Subcutaneous abdominal adipose tissue (tissue), 5 donors: ENCODE measurements around the gene NAA38.

Experiments
- H3K27ac ChIP-seq: one replicate; pipeline ENCODE4 v1.7.0; 2013; ENCODE audit warnings: low read depth, mild to moderate bottlenecking, inconsistent platforms, low read length, moderate library complexity
- H3K27me3 ChIP-seq, 5 donors: one replicate each; pipeline ENCODE4 v1.7.0; 2013; ENCODE audit warnings: low read length in 5 of 5, inconsistent platforms in 1 of 5; ENCODE audit not compliant: control insufficient read depth in 5 of 5, insufficient read depth in 4 of 5
- H3K36me3 ChIP-seq, 5 donors: one replicate each; pipeline ENCODE4 v1.7.0; 2013; ENCODE audit warnings: low read length in 5 of 5; ENCODE audit not compliant: control insufficient read depth in 5 of 5, insufficient read depth in 5 of 5
- H3K4me1 ChIP-seq, 5 donors: one replicate each; pipeline ENCODE4 v1.7.0; 2013; ENCODE audit warnings: low read length in 5 of 5, mild to moderate bottlenecking in 3 of 5, moderate library complexity in 1 of 5; ENCODE audit not compliant: control insufficient read depth in 5 of 5, insufficient read depth in 5 of 5
- H3K4me3 ChIP-seq, 5 donors: one replicate each; pipeline ENCODE4 v1.7.0; 2013; ENCODE audit warnings: low read length in 5 of 5, low read depth in 1 of 5
- H3K9ac ChIP-seq, 5 donors: one replicate each; pipeline ENCODE4 v1.7.0; 2013; ENCODE audit warnings: low read length in 5 of 5, mild to moderate bottlenecking in 4 of 5, moderate library complexity in 3 of 5
- H3K9me3 ChIP-seq, 5 donors: one replicate each; pipeline ENCODE4 v1.7.0; 2013; ENCODE audit warnings: low read length in 5 of 5; ENCODE audit not compliant: control insufficient read depth in 5 of 5
- donor health status: healthy.
- donor health status: healthy.
- donor health status: healthy.
- donor health status: healthy.
- donor health status: healthy.

NAA38 gene

GRCh38 chr17:7825206-7825990 is 32.0 kb downstream of the NAA38 start:
- H3K4me3 ChIP-seq, result no peak overlapping the region
- H3K9ac ChIP-seq, result peak overlapping the region in 1 of 5 donors; percentile 17
- H3K36me3 ChIP-seq, result no peaks in the 10 kb centered on the region
- peaks cover 0 to 6% (median 0%) of the 10 kb centered on the region in 5 donors for H3K4me1 ChIP-seq
- H3K27me3 ChIP-seq, result peaks cover 0 to 3% (median 1%) of the 10 kb centered on the region in 5 donors
- no peak overlapping the region for H3K27ac ChIP-seq
- no peaks in the 10 kb centered on the region for H3K9me3 ChIP-seq

- peaks cover 0 to 3% (median 0%) of the 10 kb centered on the region in 5 donors for H3K27me3 ChIP-seq
- no peaks in the 10 kb centered on the region for H3K9me3 ChIP-seq
- no peak overlapping the region for H3K4me3 ChIP-seq
- H3K9ac ChIP-seq, result no peak overlapping the region
- H3K27ac ChIP-seq, result no peak overlapping the region
- H3K4me1 ChIP-seq, result peaks cover 0 to 6% (median 0%) of the 10 kb centered on the region in 5 donors
- no peaks in the 10 kb centered on the region for H3K36me3 ChIP-seq
These were observed 33.1 kb downstream of the NAA38 start for GRCh38 chr17:7824021-7824924.

- no peak overlapping the region for H3K27ac ChIP-seq
- no peaks in the 10 kb centered on the region for H3K9me3 ChIP-seq
- no peak overlapping the region for H3K4me3 ChIP-seq
- peaks cover 0 to 3% (median 3%) of the 10 kb centered on the region in 5 donors for H3K27me3 ChIP-seq
- H3K4me1 ChIP-seq, result peaks cover 0 to 6% (median 0%) of the 10 kb centered on the region in 5 donors
- H3K36me3 ChIP-seq, result no peaks in the 10 kb centered on the region
- no peak overlapping the region for H3K9ac ChIP-seq
These were observed 33.8 kb downstream of the NAA38 start for GRCh38 chr17:7823581-7824001.

- H3K4me1 ChIP-seq, result peaks cover 0 to 6% (median 0%) of the 10 kb centered on the region in 5 donors
- no peak overlapping the region for H3K27ac ChIP-seq
- no peaks in the 10 kb centered on the region for H3K36me3 ChIP-seq
- H3K9me3 ChIP-seq, result no peaks in the 10 kb centered on the region
- peaks cover 0 to 11% (median 3%) of the 10 kb centered on the region in 5 donors for H3K27me3 ChIP-seq
- H3K4me3 ChIP-seq, result no peak overlapping the region
- H3K9ac ChIP-seq, result no peak overlapping the region
These were observed 35.2 kb downstream of the NAA38 start for GRCh38 chr17:7822126-7822525.

- H3K36me3 ChIP-seq, result no peaks in the 10 kb centered on the region
- no peak overlapping the region for H3K27ac ChIP-seq
- H3K9me3 ChIP-seq, result no peaks in the 10 kb centered on the region
- H3K4me3 ChIP-seq, result no peak overlapping the region
- no peaks in the 10 kb centered on the region for H3K4me1 ChIP-seq
- H3K9ac ChIP-seq, result no peak overlapping the region
- H3K27me3 ChIP-seq, result peaks cover 0 to 13% (median 3%) of the 10 kb centered on the region in 5 donors
These were observed 37.1 kb downstream of the NAA38 start for GRCh38 chr17:7820231-7820630.

- no peak overlapping the region for H3K27ac ChIP-seq
- H3K9me3 ChIP-seq, result no peaks in the 10 kb centered on the region
- H3K36me3 ChIP-seq, result no peaks in the 10 kb centered on the region
- no peak overlapping the region for H3K9ac ChIP-seq
- no peaks in the 10 kb centered on the region for H3K4me1 ChIP-seq
- H3K4me3 ChIP-seq, result no peak overlapping the region
- H3K27me3 ChIP-seq, result peaks cover 0 to 13% (median 3%) of the 10 kb centered on the region in 5 donors
These were observed 38.4 kb downstream of the NAA38 start for GRCh38 chr17:7818746-7819645.

GRCh38 chr17:7818026-7818425 is 39.3 kb downstream of the NAA38 start:
- Histone ChIP-seq H3K27me3 (peaks cover 0 to 13% (median 3%) of the 10 kb centered on the region in 5 donors), H3K36me3 (no peaks in the 10 kb centered on the region), H3K27ac (no peak overlapping the region), H3K4me3 (no peak overlapping the region), H3K9me3 (no peaks in the 10 kb centered on the region), H3K4me1 (no peaks in the 10 kb centered on the region), H3K9ac (no peak overlapping the region)

- H3K9ac ChIP-seq, result no peak overlapping the region
- no peaks in the 10 kb centered on the region for H3K36me3 ChIP-seq
- peaks cover 0 to 13% (median 3%) of the 10 kb centered on the region in 5 donors for H3K27me3 ChIP-seq
- H3K4me3 ChIP-seq, result no peak overlapping the region
- no peaks in the 10 kb centered on the region for H3K4me1 ChIP-seq
- no peak overlapping the region for H3K27ac ChIP-seq
- no peaks in the 10 kb centered on the region for H3K9me3 ChIP-seq
These were observed 39.8 kb downstream of the NAA38 start for GRCh38 chr17:7817643-7817964.

GRCh38 chr17:7816926-7817642 is 40.3 kb downstream of the NAA38 start:
- Histone ChIP-seq H3K4me3 (no peak overlapping the region), H3K4me1 (no peaks in the 10 kb centered on the region), H3K27me3 (peaks cover 0 to 13% (median 3%) of the 10 kb centered on the region in 5 donors), H3K36me3 (no peaks in the 10 kb centered on the region), H3K9me3 (no peaks in the 10 kb centered on the region), H3K27ac (no peak overlapping the region), H3K9ac (no peak overlapping the region)
